Esophagus squamous epithelium (tissue), 5 donors: ENCODE measurements around the gene LARGE1. TPM values are rescaled to one million over a fixed set of nuclear protein-coding genes. Genes with fewer than 3 reads are reported as not detected.
A peak's percentile ranks its signal among the peaks of the same experiment; 100 is the strongest.

ENCODE experiments used
- DNase-seq: peaks from one replicate; lab custom pipeline; 2025; lab: John Stamatoyannopoulos, UW
- H3K27ac ChIP-seq, 4 donors: fragments of 200-600 bp; sonication (generic); one replicate each; pipeline ENCODE4 v1.5.1; 2016 to 2019; ENCODE audit warnings: mild to moderate bottlenecking in 1 of 4
- H3K27me3 ChIP-seq, 4 donors: fragments of 200-600 bp; sonication (generic); 1 replicate in 3 of 4; 2 replicates in 1 of 4; pipeline versions ENCODE4 v1.5.1 to v1.6.0; 2017 to 2021; ENCODE audit warnings: antibody characterized with exemption in 1 of 4
- H3K36me3 ChIP-seq, 3 donors: fragments of 200-600 bp; sonication (generic); one replicate each; pipeline ENCODE4 v1.5.1; 2016 to 2019
- H3K4me1 ChIP-seq, 3 donors: fragments of 200-600 bp; sonication (generic); one replicate each; pipeline ENCODE4 v1.5.1; 2017 to 2019
- H3K4me3 ChIP-seq, 4 donors: fragments of 200-600 bp; sonication (generic); 1 replicate in 3 of 4; 2 replicates in 1 of 4; pipeline ENCODE4 v1.5.1; 2016 to 2019; ENCODE audit warnings: mild to moderate bottlenecking in 2 of 4, moderate library complexity in 1 of 4
- H3K9me3 ChIP-seq, 3 donors: fragments of 200-600 bp; sonication (generic); one replicate each; pipeline ENCODE4 v1.5.1; 2016 to 2019
- CTCF ChIP-seq, 6 experiments: fragments of 450-650 bp in 4 of 6; fragments of 200-600 bp in 2 of 6; sonication (generic) in 2 of 6; IDR thresholded peaks; one replicate each; pipeline ENCODE4 v1.5.1; 2016 to 2019; ENCODE audit warnings: antibody characterized with exemption in 6 of 6, mild to moderate bottlenecking in 4 of 6, moderate library complexity in 4 of 6
- POLR2A ChIP-seq, 4 donors: fragments of 450-650 bp; IDR thresholded peaks; one replicate each; pipeline ENCODE4 v1.6.1; 2017; ENCODE audit warnings: antibody characterized with exemption in 4 of 4, mild to moderate bottlenecking in 4 of 4, moderate library complexity in 3 of 4
- WGBS, 2 donors: methylation state at CpG; one replicate each; pipeline ENCODE4 v1.1.5; 2018; 5-methylcytosine and 5-hydroxymethylcytosine counted together
- intact Hi-C: fragments of 100-400 bp; cut with DNase I; formaldehyde crosslinking; loops from one replicate; pipeline ENCODE4 v1.15.0; 2022
- total RNA-seq, 4 donors: library from RNA; depleted of rRNA; stranded (reverse); fragments of >200 nt; gene quantifications; one replicate each; pipeline ENCODE4 v1.1.0, GENCODE V29; 2016
- donor health status: DM: yes; HTN: yes; CAD: no.

LARGE1 gene
- 10 to 100 TPM in 1 of 4 donors, 1 to 10 TPM in 3; 5.2 to 15.1 (median 6.6) TPM for total RNA-seq

DNA sequence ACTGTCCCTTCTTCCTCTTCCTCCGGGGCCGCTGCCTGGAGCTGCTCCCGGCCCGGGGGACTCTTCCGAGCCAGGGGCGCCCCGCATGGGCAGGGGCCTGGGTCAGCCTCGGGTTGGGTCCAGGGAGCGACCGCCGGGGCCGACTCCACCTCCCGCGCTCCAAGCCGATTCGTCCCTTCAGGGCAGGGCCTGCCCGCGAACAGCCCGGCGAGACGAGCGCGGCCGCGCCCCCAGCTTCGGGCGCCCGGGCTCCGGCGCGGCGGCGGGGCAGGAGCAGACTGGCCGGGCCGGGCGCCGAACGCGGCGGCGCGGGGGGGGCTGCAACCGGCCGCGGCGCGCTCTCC, at the start of gene LARGE1:
LARGE1 (minus strand) TSS at position 280 of the 344 bp plus-strand sequence.
- no CpG with 5 or more reads among the region's 47 CpGs for WGBS, 2 donors
- no peaks in the 10 kb centered on the region for H3K9me3 ChIP-seq
- TF ChIP-seq POLR2A (IDR thresholded peaks at IDR 0.05), result no peak
- no peak for TF ChIP-seq CTCF (IDR thresholded peaks at IDR 0.05)
- H3K36me3 ChIP-seq, result no peaks in the 10 kb centered on the region
- peaks cover 3 to 57% (median 20%) of the 10 kb centered on the region in 3 donors for H3K4me1 ChIP-seq
- peak within 1 kb of the TSS; percentile 70 to 90 (median 83) for H3K27ac ChIP-seq
- H3K4me3 ChIP-seq, result peak within 1 kb of the TSS; percentile 49 to 81 (median 71)
- H3K27me3 ChIP-seq, result peaks cover 0 to 41% (median 0%) of the 10 kb centered on the region in 4 donors
- DNase-seq, result no peak
- intact Hi-C loops, result loop anchor here (10.0 kb wide), 1 partner anchor 185 kb away; no protein-coding TSS in a partner anchor

GRCh38 chr22:33969045-33969444, 48.8 kb upstream of the LARGE1 start:
- H3K36me3 ChIP-seq, result no peaks in the 10 kb centered on the region
- intact Hi-C loops, result no loop called here
- no peaks in the 10 kb centered on the region for H3K9me3 ChIP-seq
- peaks cover 0 to 19% (median 0%) of the 10 kb centered on the region in 4 donors for H3K27me3 ChIP-seq
- H3K27ac ChIP-seq, result no peak overlapping the region
- H3K4me3 ChIP-seq, result no peak overlapping the region
- DNase-seq, result no peak
- no peaks in the 10 kb centered on the region for H3K4me1 ChIP-seq
- TF ChIP-seq CTCF (IDR thresholded peaks at IDR 0.05) (no peak), POLR2A (IDR thresholded peaks at IDR 0.05) (no peak)

DNA sequence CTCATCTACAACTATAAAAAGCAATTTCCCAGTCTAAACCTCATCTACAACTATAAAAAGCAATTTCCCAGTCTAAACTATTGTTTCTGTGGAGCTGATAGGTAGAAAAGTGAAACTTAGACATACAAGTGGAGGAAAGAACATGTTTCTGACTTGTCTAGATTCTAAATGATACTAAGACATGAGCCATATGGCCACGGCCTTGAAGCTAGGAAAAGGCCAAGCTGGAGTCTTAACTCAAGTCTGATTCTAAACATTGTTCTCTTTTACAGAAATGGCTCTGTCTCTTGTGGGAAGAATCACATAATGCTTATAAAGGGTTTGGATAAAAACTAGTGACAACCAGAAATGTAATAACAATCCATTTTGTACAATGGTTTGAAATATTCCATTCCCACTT, 43.8 kb upstream of the LARGE1 start:
- no peaks in the 10 kb centered on the region for H3K36me3 ChIP-seq
- H3K4me3 ChIP-seq, result no peak overlapping the region
- 41 to 56% methylated on average over 1 of the region's 1 CpG for WGBS, 2 donors
- H3K9me3 ChIP-seq, result no peaks in the 10 kb centered on the region
- no peaks in the 10 kb centered on the region for H3K4me1 ChIP-seq
- DNase-seq, result no peak
- TF ChIP-seq POLR2A (IDR thresholded peaks at IDR 0.05) (no peak), CTCF (IDR thresholded peaks at IDR 0.05) (no peak)
- H3K27ac ChIP-seq, result no peak overlapping the region
- H3K27me3 ChIP-seq, result no peaks in the 10 kb centered on the region
- intact Hi-C loops, result no loop called here

- no peak for DNase-seq
- no peak for TF ChIP-seq CTCF (IDR thresholded peaks at IDR 0.05)
- no peak for TF ChIP-seq POLR2A (IDR thresholded peaks at IDR 0.05)
- H3K9me3 ChIP-seq, result no peaks in the 10 kb centered on the region
- H3K36me3 ChIP-seq, result no peaks in the 10 kb centered on the region
- WGBS, 2 donors, result 82 to 83% methylated on average over 7 of the region's 7 CpGs
- intact Hi-C loops, result no loop called here
- H3K27me3 ChIP-seq, result no peaks in the 10 kb centered on the region
- no peaks in the 10 kb centered on the region for H3K4me1 ChIP-seq
- H3K4me3 ChIP-seq, result no peak overlapping the region
- no peak overlapping the region for H3K27ac ChIP-seq
These were observed 42.1 kb upstream of the LARGE1 start for GRCh38 chr22:33962409-33962808.

DNA sequence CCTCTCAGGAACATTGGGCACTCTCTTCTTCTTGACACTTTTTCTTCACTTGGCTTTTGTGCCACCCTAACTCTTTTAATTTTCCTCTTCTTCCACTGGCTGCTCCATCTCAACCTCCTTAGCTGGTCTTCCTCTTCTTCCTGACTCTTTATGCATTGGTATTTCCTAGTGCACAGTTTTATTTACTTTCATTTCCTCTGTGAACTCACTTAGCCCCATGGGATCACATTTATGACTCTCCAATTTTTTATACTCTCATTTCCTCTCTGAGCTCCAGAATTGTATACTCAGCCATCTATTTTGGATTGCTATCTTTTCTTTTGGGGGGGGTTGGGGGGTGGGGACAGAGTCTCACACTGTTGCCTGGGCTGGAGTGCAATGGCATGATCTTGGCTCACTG, 38.5 kb upstream of the LARGE1 start:
- no peak overlapping the region for H3K27ac ChIP-seq
- no peak for DNase-seq
- H3K27me3 ChIP-seq, result peaks cover 0 to 14% (median 0%) of the 10 kb centered on the region in 4 donors
- H3K9me3 ChIP-seq, result no peaks in the 10 kb centered on the region
- H3K36me3 ChIP-seq, result no peaks in the 10 kb centered on the region
- intact Hi-C loops, result no loop called here
- H3K4me3 ChIP-seq, result no peak overlapping the region
- TF ChIP-seq CTCF (IDR thresholded peaks at IDR 0.05), result no peak
- no peak for TF ChIP-seq POLR2A (IDR thresholded peaks at IDR 0.05)
- no peaks in the 10 kb centered on the region for H3K4me1 ChIP-seq
